ENCODE data around the gene OR2T3. TPM values are rescaled to one million over a fixed set of nuclear protein-coding genes. Genes with fewer than 3 reads are reported as not detected.
"Not testable (repeated sequence)": the region's sequence is repeated elsewhere in the genome, so short reads cannot be mapped to it uniquely, and the experiment has no call there.

The OR2T3 gene
- total RNA-seq, 1 experiment from 2014 or later = not detected

DNA sequence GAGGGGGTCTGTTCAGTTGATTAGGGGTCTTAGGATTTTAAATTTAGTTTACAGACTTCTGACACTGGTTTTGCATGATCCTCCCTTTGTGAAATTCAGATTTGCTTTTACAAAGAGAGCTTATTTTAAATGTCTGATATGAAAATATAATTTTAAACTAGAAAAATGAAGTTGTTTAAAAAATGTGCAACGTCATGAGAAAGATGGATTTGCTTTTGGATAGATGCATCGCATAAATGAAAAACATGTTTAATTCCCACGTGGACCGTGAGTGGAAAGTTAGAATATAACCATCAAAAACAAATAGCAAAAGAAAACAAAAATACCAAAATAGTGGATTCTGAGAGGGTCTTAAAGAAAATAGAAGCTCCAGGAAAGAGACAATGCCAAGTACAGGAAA is 2.0 kb upstream of the OR2T3 start:
- Histone ChIP-seq H3F3A (ENCODE audit: insufficient read depth, low read depth) (no peaks in the 10 kb centered on the region), H2AFZ (no peak overlapping the region), H3K9me3 (ENCODE audit: insufficient read depth, low read depth) (no peaks in the 10 kb centered on the region), H3K4me2 (no peak overlapping the region), H3K9me2 (ENCODE audit: insufficient read depth) (no peaks in the 10 kb centered on the region), H4K20me1 (ENCODE audit: insufficient read depth) (no peaks in the 10 kb centered on the region), H3K36me3 (ENCODE audit: low read depth) (no peaks in the 10 kb centered on the region), H3K4me3 (no peak overlapping the region), H3K27ac (no peak overlapping the region), H3K79me2 (ENCODE audit: low read depth) (no peaks in the 10 kb centered on the region), H3K4me1 (replicated peaks; ENCODE audit: insufficient read depth) (no peaks in the 10 kb centered on the region), H3K27me3 (ENCODE audit: insufficient read depth, low read depth) (no peaks in the 10 kb centered on the region)
- DNase-seq = no peak
- TF ChIP-seq, protein P1, sequence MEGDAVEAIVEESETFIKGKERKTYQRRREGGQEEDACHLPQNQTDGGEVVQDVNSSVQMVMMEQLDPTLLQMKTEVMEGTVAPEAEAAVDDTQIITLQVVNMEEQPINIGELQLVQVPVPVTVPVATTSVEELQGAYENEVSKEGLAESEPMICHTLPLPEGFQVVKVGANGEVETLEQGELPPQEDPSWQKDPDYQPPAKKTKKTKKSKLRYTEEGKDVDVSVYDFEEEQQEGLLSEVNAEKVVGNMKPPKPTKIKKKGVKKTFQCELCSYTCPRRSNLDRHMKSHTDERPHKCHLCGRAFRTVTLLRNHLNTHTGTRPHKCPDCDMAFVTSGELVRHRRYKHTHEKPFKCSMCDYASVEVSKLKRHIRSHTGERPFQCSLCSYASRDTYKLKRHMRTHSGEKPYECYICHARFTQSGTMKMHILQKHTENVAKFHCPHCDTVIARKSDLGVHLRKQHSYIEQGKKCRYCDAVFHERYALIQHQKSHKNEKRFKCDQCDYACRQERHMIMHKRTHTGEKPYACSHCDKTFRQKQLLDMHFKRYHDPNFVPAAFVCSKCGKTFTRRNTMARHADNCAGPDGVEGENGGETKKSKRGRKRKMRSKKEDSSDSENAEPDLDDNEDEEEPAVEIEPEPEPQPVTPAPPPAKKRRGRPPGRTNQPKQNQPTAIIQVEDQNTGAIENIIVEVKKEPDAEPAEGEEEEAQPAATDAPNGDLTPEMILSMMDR (conservative IDR thresholded peaks at IDR 0.05) = no peak
- no peak for TF ChIP-seq EZH2 (IDR thresholded peaks at IDR 0.05; ENCODE audit: low read depth)
- intact Hi-C loops (cut with micrococcal nuclease; ENCODE audit: unreplicated experiment) = no loop called here
- POLR2A ChIA-PET (ENCODE audit: unreplicated experiment) = no interaction called here
- CTCF ChIA-PET = no interaction called here
- no TSS peak for BruUV-seq (replicated peaks)

- H2AFZ ChIP-seq; H3K4me1 ChIP-seq (replicated peaks; ENCODE audit: insufficient read depth); H3F3A ChIP-seq (ENCODE audit: insufficient read depth, low read depth); H3K79me2 ChIP-seq (ENCODE audit: low read depth); H3K36me3 ChIP-seq (ENCODE audit: low read depth); H3K9me3 ChIP-seq (ENCODE audit: insufficient read depth, low read depth); H3K9me2 ChIP-seq (ENCODE audit: insufficient read depth); H3K27ac ChIP-seq; H4K20me1 ChIP-seq (ENCODE audit: insufficient read depth); H3K4me3 ChIP-seq; H3K4me2 ChIP-seq; POLR2A ChIA-PET (ENCODE audit: unreplicated experiment); CTCF ChIA-PET; DNase-seq; BruUV-seq (replicated peaks); H3K27me3 ChIP-seq (ENCODE audit: insufficient read depth, low read depth); intact Hi-C loops (cut with micrococcal nuclease; ENCODE audit: unreplicated experiment): not testable (repeated sequence)
Measured at GRCh38 chr1:248472111-248472510, 1.0 kb upstream of the OR2T3 start.

- H4K20me1 ChIP-seq (ENCODE audit: insufficient read depth); H3K36me3 ChIP-seq (ENCODE audit: low read depth); H2AFZ ChIP-seq; CTCF ChIA-PET; H3K4me1 ChIP-seq (replicated peaks; ENCODE audit: insufficient read depth); H3K27ac ChIP-seq; BruUV-seq (replicated peaks); H3F3A ChIP-seq (ENCODE audit: insufficient read depth, low read depth); H3K4me3 ChIP-seq; H3K9me3 ChIP-seq (ENCODE audit: insufficient read depth, low read depth); DNase-seq; H3K9me2 ChIP-seq (ENCODE audit: insufficient read depth); H3K4me2 ChIP-seq; intact Hi-C loops (cut with micrococcal nuclease; ENCODE audit: unreplicated experiment); H3K27me3 ChIP-seq (ENCODE audit: insufficient read depth, low read depth); H3K79me2 ChIP-seq (ENCODE audit: low read depth); POLR2A ChIA-PET (ENCODE audit: unreplicated experiment): not testable (repeated sequence)
Measured at GRCh38 chr1:248475660-248476059, 2.5 kb downstream of the OR2T3 start.

DNA sequence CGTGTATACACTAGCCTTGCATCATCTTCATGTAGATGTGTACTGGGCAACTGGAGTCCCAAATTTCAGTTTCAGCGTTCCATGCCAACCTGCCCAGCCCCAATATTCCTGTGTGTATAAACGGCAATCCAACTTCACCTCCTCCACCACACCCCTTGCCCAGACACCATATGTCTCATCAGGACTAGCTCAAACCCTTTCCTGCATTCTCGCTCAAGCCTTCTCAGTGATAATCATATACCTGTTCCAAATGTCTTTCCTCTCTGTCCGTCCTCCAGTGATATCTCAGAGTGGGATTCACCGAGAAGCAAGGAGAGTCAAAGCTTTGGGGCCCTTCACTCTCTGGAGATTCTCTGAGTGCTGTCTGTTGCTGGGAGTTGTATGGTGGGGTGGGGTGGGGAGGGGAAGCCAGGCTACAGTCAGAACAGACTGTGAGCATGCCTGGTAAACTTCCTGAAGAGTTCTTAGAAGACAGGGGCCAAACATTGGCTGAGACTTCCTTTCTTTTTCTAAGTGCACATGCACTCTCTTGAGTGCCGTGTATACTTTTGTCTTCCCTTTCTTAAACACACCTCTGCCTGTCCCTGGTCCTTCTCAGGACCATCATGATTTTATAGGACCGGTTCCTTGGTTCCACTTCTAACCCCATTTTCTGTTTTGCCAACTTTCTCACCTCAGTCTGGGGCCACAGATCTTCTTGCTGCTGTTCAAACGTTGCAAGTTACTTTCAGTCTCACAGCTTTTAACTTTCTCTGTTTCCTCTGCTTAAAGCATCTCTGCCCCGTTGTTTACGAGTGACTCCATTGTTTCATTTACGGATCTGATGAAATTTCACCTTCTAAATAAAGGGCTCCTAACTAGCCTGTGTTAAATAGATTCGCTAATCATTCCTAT is 8.8 kb downstream of the OR2T3 start:
- DNase-seq; intact Hi-C loops (cut with micrococcal nuclease; ENCODE audit: unreplicated experiment); H3K36me3 ChIP-seq (ENCODE audit: low read depth); H3K4me3 ChIP-seq; H3K27me3 ChIP-seq (ENCODE audit: insufficient read depth, low read depth); H3K9me3 ChIP-seq (ENCODE audit: insufficient read depth, low read depth); H3K79me2 ChIP-seq (ENCODE audit: low read depth); CTCF ChIA-PET; H3K4me2 ChIP-seq; H4K20me1 ChIP-seq (ENCODE audit: insufficient read depth); H2AFZ ChIP-seq; H3F3A ChIP-seq (ENCODE audit: insufficient read depth, low read depth); H3K4me1 ChIP-seq (replicated peaks; ENCODE audit: insufficient read depth); BruUV-seq (replicated peaks); POLR2A ChIA-PET (ENCODE audit: unreplicated experiment); H3K27ac ChIP-seq; H3K9me2 ChIP-seq (ENCODE audit: insufficient read depth): not testable (repeated sequence)

- H3K9me2 ChIP-seq (ENCODE audit: insufficient read depth); H3K27ac ChIP-seq; H3K4me3 ChIP-seq; H3K4me1 ChIP-seq (replicated peaks; ENCODE audit: insufficient read depth); H3K79me2 ChIP-seq (ENCODE audit: low read depth); DNase-seq; H3K4me2 ChIP-seq; H4K20me1 ChIP-seq (ENCODE audit: insufficient read depth); H3K9me3 ChIP-seq (ENCODE audit: insufficient read depth, low read depth); POLR2A ChIA-PET (ENCODE audit: unreplicated experiment); H3F3A ChIP-seq (ENCODE audit: insufficient read depth, low read depth); H3K36me3 ChIP-seq (ENCODE audit: low read depth); BruUV-seq (replicated peaks); H2AFZ ChIP-seq; intact Hi-C loops (cut with micrococcal nuclease; ENCODE audit: unreplicated experiment); CTCF ChIA-PET; H3K27me3 ChIP-seq (ENCODE audit: insufficient read depth, low read depth): not testable (repeated sequence)
Measured at GRCh38 chr1:248488289-248488688, 15.1 kb downstream of the OR2T3 start, which contains the start of gene OR2T5. TSS of gene OR2T5 (plus strand) at chr1:248488589. CDS start at chr1:248488589, 0 bp downstream.

- H3K4me2 ChIP-seq; CTCF ChIA-PET; POLR2A ChIA-PET (ENCODE audit: unreplicated experiment); H3F3A ChIP-seq (ENCODE audit: insufficient read depth, low read depth); BruUV-seq (replicated peaks); DNase-seq; H3K27me3 ChIP-seq (ENCODE audit: insufficient read depth, low read depth); H3K4me1 ChIP-seq (replicated peaks; ENCODE audit: insufficient read depth); H3K4me3 ChIP-seq; intact Hi-C loops (cut with micrococcal nuclease; ENCODE audit: unreplicated experiment); H4K20me1 ChIP-seq (ENCODE audit: insufficient read depth); H3K9me3 ChIP-seq (ENCODE audit: insufficient read depth, low read depth); H2AFZ ChIP-seq; H3K79me2 ChIP-seq (ENCODE audit: low read depth); H3K9me2 ChIP-seq (ENCODE audit: insufficient read depth); H3K36me3 ChIP-seq (ENCODE audit: low read depth); H3K27ac ChIP-seq: not testable (repeated sequence)
Measured at GRCh38 chr1:248496661-248497060, 23.5 kb downstream of the OR2T3 start.

Measured in PC-9 (cell line).